Epithelial cell of proximal tubule (primary cell): Measurements from ENCODE around the gene CLCA4. TPM values are rescaled to one million over a fixed set of nuclear protein-coding genes. Genes with fewer than 3 reads are reported as not detected.
A peak's percentile ranks its signal among the peaks of the same experiment; 100 is the strongest.

ENCODE experiments used
- DNase-seq: peaks from one replicate; pipeline ENCODE4 v3.0.0-alpha.2; 2011; ENCODE audit warnings: low read depth
- H3K4me3 ChIP-seq: 2 replicates; pipeline ENCODE4 v1.5.1; 2011; ENCODE audit warnings: low read depth, mild to moderate bottlenecking, low read length
- total RNA-seq: library from RNA; depleted of rRNA; stranded (reverse); fragments of >200 nt; gene quantifications from 2 replicates; pipeline ENCODE4 v1.2.3, GENCODE V29; 2015
- TF ChIP-seq, protein P1 (sequence below): conservative IDR thresholded peaks from 2 replicates; pipeline ENCODE4 v1.5.1; 2012; ENCODE audit warnings: low read depth, mild to moderate bottlenecking, low read length

The CLCA4 gene
- total RNA-seq, 1 donor from 2014 or later = not detected

DNA sequence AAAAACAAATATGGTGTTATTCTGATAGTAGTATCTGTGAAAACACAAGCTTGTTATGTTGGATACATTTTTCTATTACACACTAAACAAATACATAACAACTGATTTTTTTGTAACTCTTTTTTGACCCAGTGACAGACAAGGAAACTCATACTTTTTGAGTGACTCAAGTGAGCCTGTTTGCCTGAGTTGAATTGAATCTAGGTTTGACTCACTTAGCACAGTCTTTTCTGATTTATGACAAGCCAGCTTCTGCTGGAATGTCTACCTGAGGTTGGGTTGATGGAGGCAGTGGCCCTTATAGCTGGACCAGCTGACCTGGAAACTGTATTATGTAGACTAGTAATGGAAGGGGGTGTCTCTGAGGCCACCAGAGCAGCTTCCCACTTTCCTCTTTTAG lies 4.2 kb upstream of the CLCA4 start:
- peak; percentile 42 for DNase-seq

DNA sequence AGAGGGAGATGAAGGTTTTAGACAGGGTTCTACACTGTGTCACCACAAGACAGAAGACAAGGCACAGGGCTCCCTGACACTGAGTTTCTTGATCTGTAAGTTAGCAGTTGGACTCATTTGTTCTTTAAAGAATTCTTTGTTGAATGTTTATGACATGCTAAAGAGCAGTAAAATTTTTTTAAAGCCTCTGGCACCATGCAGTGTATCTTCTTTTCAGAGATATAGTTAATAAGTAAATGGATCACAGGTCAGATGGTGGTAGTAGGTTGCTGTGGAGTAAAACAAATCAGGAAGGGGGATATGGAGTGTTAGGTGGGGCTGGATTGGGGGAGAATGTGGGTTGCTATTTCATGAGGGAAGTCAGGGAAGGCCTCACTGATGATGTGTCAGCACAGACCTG lies 2.0 kb downstream of the CLCA4 start:
- no peak overlapping the region for H3K4me3 ChIP-seq
- TF ChIP-seq, protein P1, sequence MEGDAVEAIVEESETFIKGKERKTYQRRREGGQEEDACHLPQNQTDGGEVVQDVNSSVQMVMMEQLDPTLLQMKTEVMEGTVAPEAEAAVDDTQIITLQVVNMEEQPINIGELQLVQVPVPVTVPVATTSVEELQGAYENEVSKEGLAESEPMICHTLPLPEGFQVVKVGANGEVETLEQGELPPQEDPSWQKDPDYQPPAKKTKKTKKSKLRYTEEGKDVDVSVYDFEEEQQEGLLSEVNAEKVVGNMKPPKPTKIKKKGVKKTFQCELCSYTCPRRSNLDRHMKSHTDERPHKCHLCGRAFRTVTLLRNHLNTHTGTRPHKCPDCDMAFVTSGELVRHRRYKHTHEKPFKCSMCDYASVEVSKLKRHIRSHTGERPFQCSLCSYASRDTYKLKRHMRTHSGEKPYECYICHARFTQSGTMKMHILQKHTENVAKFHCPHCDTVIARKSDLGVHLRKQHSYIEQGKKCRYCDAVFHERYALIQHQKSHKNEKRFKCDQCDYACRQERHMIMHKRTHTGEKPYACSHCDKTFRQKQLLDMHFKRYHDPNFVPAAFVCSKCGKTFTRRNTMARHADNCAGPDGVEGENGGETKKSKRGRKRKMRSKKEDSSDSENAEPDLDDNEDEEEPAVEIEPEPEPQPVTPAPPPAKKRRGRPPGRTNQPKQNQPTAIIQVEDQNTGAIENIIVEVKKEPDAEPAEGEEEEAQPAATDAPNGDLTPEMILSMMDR = no peak
- DNase-seq = no peak

More for the DNA sequence above, 4.2 kb upstream of the CLCA4 start:
- no peak overlapping the region for H3K4me3 ChIP-seq
- TF ChIP-seq, protein P1 = no peak

DNA sequence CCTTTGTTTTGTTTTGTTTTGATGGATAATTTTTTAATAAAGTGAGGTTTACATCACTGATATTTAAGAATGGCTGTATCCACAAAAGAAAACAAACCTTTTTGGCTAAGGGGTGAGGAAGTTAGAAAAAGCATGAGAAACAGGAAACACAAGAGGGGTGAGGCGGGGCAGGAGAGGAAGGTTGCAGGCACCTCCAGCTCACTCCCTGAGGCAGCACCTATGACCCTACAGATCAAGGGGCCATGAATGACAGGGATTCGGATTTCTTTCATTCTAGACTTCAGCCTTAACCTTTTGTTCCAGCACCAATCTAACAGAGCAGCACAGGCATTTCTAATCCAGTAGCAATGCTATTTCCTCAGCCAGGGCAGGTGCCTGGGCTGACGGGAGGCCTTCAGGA lies 4.4 kb downstream of the CLCA4 start:
- DNase-seq = no peak
- TF ChIP-seq, protein P1 = no peak
- H3K4me3 ChIP-seq = no peak overlapping the region

DNA sequence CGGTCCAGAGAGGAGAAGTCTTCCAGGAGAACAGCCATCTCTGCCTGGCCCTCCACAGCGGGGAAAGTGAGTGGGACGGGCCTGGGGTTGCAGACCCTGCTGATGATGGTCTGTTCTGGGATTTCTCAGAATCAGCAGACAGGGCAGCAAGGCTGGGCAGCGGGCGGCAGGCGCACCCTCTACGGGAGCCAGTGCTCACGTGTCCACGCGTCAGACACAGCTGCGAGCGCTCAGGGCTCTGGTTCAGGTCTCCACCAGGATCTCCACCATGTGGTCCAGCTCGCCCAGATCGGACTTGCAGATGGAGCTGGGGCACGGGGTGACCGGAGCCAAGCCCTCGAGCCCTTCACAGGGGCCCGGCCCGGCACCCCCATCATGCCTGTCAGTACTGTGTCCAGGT lies 5.5 kb downstream of the CLCA4 start:
- no peak overlapping the region for H3K4me3 ChIP-seq
- DNase-seq = no peak
- TF ChIP-seq, protein P1 = no peak

DNA sequence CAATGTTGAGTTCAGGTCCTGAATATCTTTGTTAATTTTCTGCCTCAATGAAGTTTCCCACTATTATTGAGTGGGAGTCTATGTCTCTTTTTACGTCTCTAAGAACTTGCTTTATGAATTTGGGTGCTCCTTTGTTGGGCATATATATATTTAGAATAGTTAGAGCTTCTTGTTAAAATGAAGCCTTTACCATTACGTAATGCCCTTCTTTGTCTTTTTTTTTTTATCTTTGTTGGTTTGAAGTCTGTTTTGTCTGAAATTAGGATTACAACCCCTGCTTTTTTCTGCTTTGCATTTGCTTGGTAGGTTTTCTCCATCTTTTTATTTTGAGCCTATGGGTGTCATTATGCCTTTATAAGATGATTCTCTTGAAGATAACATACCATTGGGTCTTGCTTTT lies 10.9 kb downstream of the CLCA4 start:
- TF ChIP-seq, protein P1 = no peak
- H3K4me3 ChIP-seq = no peak overlapping the region
- DNase-seq = no peak

DNA sequence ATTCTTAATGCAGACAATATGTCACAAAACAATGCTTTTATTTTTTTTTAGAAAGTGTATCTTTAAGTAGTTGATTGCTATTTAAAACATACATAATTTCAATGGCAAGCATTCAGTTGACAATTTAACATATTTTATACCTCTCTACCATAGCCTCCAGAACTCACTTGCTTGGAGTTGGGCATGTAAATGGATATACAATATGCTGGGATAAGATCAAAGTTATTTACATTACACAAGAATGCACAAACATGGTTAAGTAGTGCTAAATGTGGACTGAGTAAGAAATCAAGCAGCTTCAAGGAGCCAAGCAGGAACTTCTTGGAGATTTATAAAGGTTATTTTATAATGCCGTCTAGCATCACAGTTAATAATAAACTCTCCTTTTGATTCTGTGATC lies 17.0 kb downstream of the CLCA4 start:
- TF ChIP-seq, protein P1 = no peak
- no peak for DNase-seq
- H3K4me3 ChIP-seq = no peak overlapping the region

DNA sequence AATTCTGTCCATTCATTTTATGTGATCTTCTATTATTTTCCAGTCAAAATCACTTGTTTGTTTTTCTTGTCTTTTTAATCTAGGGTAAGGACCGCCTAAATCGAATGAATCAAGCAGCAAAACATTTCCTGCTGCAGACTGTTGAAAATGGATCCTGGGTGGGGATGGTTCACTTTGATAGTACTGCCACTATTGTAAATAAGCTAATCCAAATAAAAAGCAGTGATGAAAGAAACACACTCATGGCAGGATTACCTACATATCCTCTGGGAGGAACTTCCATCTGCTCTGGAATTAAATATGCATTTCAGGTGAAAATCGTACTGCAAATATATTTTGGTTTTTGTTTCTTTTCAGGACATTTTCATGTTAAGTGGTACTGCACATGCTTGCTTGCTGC lies 20.5 kb downstream of the CLCA4 start:
- DNase-seq = no peak

More for the DNA sequence above, 20.5 kb downstream of the CLCA4 start:
- TF ChIP-seq, protein P1 = no peak
- H3K4me3 ChIP-seq = no peak overlapping the region
